ENCODE data around the gene SMTNL2. TPM values are rescaled to one million over a fixed set of nuclear protein-coding genes. Genes with fewer than 3 reads are reported as not detected.

Gene SMTNL2
- total RNA-seq, 1 donor from 2014 or later: 22.0 TPM

- Mint-ChIP-seq H3K27me3 (ENCODE audit: unreplicated experiment) (peaks cover 9% of the 10 kb centered on the region), H3K4me3 (ENCODE audit: unreplicated experiment) (no peak overlapping the region), H3K9me3 (ENCODE audit: unreplicated experiment) (peaks cover 3% of the 10 kb centered on the region), H3K36me3 (ENCODE audit: unreplicated experiment) (no peaks in the 10 kb centered on the region), H3K4me1 (ENCODE audit: low read depth, unreplicated experiment) (peaks cover 22% of the 10 kb centered on the region), H3K27ac (ENCODE audit: unreplicated experiment) (no peak overlapping the region)
- TF ChIP-seq, protein P1, sequence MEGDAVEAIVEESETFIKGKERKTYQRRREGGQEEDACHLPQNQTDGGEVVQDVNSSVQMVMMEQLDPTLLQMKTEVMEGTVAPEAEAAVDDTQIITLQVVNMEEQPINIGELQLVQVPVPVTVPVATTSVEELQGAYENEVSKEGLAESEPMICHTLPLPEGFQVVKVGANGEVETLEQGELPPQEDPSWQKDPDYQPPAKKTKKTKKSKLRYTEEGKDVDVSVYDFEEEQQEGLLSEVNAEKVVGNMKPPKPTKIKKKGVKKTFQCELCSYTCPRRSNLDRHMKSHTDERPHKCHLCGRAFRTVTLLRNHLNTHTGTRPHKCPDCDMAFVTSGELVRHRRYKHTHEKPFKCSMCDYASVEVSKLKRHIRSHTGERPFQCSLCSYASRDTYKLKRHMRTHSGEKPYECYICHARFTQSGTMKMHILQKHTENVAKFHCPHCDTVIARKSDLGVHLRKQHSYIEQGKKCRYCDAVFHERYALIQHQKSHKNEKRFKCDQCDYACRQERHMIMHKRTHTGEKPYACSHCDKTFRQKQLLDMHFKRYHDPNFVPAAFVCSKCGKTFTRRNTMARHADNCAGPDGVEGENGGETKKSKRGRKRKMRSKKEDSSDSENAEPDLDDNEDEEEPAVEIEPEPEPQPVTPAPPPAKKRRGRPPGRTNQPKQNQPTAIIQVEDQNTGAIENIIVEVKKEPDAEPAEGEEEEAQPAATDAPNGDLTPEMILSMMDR (IDR thresholded peaks at IDR 0.05; ENCODE audit: partially characterized antibody, unreplicated experiment): no peak
- no peak for DNase-seq
These were observed 12.5 kb downstream of the SMTNL2 start for GRCh38 chr17:4596636-4597380.

DNA sequence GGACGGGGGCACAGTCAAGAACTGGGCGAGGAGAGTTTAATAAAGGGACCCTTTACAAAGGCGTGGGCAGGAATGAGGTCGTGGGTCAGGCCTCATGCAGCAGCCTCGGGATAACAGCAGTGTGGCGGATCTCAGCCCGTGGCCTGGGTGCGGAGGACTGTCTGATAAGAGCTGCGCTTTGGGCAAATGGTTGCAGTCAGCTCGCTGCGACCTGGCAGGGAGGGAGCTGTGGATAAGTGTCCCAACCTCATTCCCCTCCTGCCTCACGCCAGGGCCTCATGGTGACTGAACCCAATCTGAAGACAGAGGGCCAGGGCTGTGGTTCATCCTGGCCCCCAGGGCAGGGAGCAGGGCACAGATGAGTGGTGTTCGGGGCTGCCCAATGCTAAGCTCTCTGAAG is 13.6 kb downstream of the SMTNL2 start:
- TF ChIP-seq, protein P1 (IDR thresholded peaks at IDR 0.05; ENCODE audit: partially characterized antibody, unreplicated experiment): no peak
- H3K36me3 Mint-ChIP-seq (ENCODE audit: unreplicated experiment): no peaks in the 10 kb centered on the region
- H3K4me3 Mint-ChIP-seq (ENCODE audit: unreplicated experiment): no peak overlapping the region
- peaks cover 3% of the 10 kb centered on the region for H3K9me3 Mint-ChIP-seq (ENCODE audit: unreplicated experiment)
- peaks cover 9% of the 10 kb centered on the region for H3K27me3 Mint-ChIP-seq (ENCODE audit: unreplicated experiment)
- peaks cover 22% of the 10 kb centered on the region for H3K4me1 Mint-ChIP-seq (ENCODE audit: low read depth, unreplicated experiment)
- H3K27ac Mint-ChIP-seq (ENCODE audit: unreplicated experiment): no peak overlapping the region
- DNase-seq: no peak

- no peaks in the 10 kb centered on the region for H3K36me3 Mint-ChIP-seq (ENCODE audit: unreplicated experiment)
- peaks cover 9% of the 10 kb centered on the region for H3K27me3 Mint-ChIP-seq (ENCODE audit: unreplicated experiment)
- H3K9me3 Mint-ChIP-seq (ENCODE audit: unreplicated experiment): peaks cover 4% of the 10 kb centered on the region
- TF ChIP-seq, protein P1 (IDR thresholded peaks at IDR 0.05; ENCODE audit: partially characterized antibody, unreplicated experiment): no peak
- H3K4me3 Mint-ChIP-seq (ENCODE audit: unreplicated experiment): peak overlapping the region; percentile 76
- DNase-seq: no peak
- H3K27ac Mint-ChIP-seq (ENCODE audit: unreplicated experiment): peak overlapping the region; percentile 98
- H3K4me1 Mint-ChIP-seq (ENCODE audit: low read depth, unreplicated experiment): peaks cover 28% of the 10 kb centered on the region
These were observed 14.6 kb downstream of the SMTNL2 start for GRCh38 chr17:4598776-4599504.

- peak overlapping the region; percentile 98 for H3K27ac Mint-ChIP-seq (ENCODE audit: unreplicated experiment)
- H3K9me3 Mint-ChIP-seq (ENCODE audit: unreplicated experiment): peaks cover 4% of the 10 kb centered on the region
- peaks cover 34% of the 10 kb centered on the region for H3K4me1 Mint-ChIP-seq (ENCODE audit: low read depth, unreplicated experiment)
- TF ChIP-seq, protein P1 (IDR thresholded peaks at IDR 0.05; ENCODE audit: partially characterized antibody, unreplicated experiment): no peak
- H3K4me3 Mint-ChIP-seq (ENCODE audit: unreplicated experiment): peak overlapping the region; percentile 76
- H3K36me3 Mint-ChIP-seq (ENCODE audit: unreplicated experiment): no peaks in the 10 kb centered on the region
- DNase-seq: peak; percentile 75
- H3K27me3 Mint-ChIP-seq (ENCODE audit: unreplicated experiment): peaks cover 12% of the 10 kb centered on the region
These were observed 15.4 kb downstream of the SMTNL2 start for GRCh38 chr17:4599505-4600281.
